Activated CD4-positive, alpha-beta T cell treated with anti-CD3 and anti-CD28 coated beads for 36 hours (primary cell): ENCODE results near the gene SIRPD. TPM values are rescaled to one million over a fixed set of nuclear protein-coding genes. Genes with fewer than 3 reads are reported as not detected.

Experiments
- ATAC-seq: fragments of 200-7000 bp; cut with Tn5 transposase; one replicate; pipeline ENCODE4 v1.10.0; 2021; ENCODE audit warnings: mild to moderate bottlenecking, moderate library complexity
- CTCF ChIA-PET: fragments of 350-600 bp; sonication (Branson Sonifier 250); formaldehyde crosslinking; loops from one replicate; lab custom pipeline; 2021; ENCODE audit warnings: antibody characterized with exemption; lab: Charles Lee
- POLR2A ChIA-PET: fragments of 350-600 bp; sonication (Branson Sonifier 250); formaldehyde crosslinking; loops from one replicate; lab custom pipeline; 2021; ENCODE audit warnings: antibody characterized with exemption, inconsistent platforms; lab: Charles Lee
- DNase-seq: peaks from one replicate; pipeline ENCODE4 v3.0.0-alpha.2; 2020
- H3K27ac Mint-ChIP-seq: one replicate; pipeline ENCODE4 v1.8.0; 2021; ENCODE audit warnings: mixed read lengths
- H3K27me3 Mint-ChIP-seq: one replicate; pipeline ENCODE4 v1.8.0; 2021; ENCODE audit warnings: mixed read lengths
- H3K36me3 Mint-ChIP-seq: one replicate; pipeline ENCODE4 v1.8.0; 2021; ENCODE audit warnings: low read depth, mixed read lengths
- H3K4me1 Mint-ChIP-seq: one replicate; pipeline ENCODE4 v1.8.0; 2021; ENCODE audit warnings: mixed read lengths
- H3K4me3 Mint-ChIP-seq: one replicate; pipeline ENCODE4 v1.8.0; 2021; ENCODE audit warnings: mild to moderate bottlenecking, moderate library complexity, mixed read lengths
- H3K9me3 Mint-ChIP-seq: one replicate; pipeline ENCODE4 v1.8.0; 2021; ENCODE audit warnings: low read depth, mixed read lengths
- intact Hi-C, 2 experiments: fragments of 100-400 bp; cut with DNase I in 1 of 2; cut with micrococcal nuclease in 1 of 2; formaldehyde crosslinking; loops; one replicate each; pipeline versions ENCODE4 v1.14.2 to v1.15.1; 2022 to 2024; cut with DNase I, micrococcal nuclease
- total RNA-seq, 2 experiments: library from RNA; stranded (reverse); gene quantifications; one replicate each; pipeline ENCODE4 v1.2.3, GENCODE V29; 2021

SIRPD gene
- total RNA-seq, 2 experiments from 2014 or later, result not detected

- H3K27ac Mint-ChIP-seq, result no peak overlapping the region
- H3K27me3 Mint-ChIP-seq, result no peaks in the 10 kb centered on the region
- CTCF ChIA-PET, result interaction anchor here (0.6 to 1.3 kb wide), 3 partner anchors 10 to 58 kb away, joined by 3 read pairs; no protein-coding TSS in a partner anchor
- POLR2A ChIA-PET, result no interaction called here
- DNase-seq (no peak), ATAC-seq (no peak)
- H3K36me3 Mint-ChIP-seq, result no peaks in the 10 kb centered on the region
- peaks cover 11% of the 10 kb centered on the region for H3K4me1 Mint-ChIP-seq
- no peak overlapping the region for H3K4me3 Mint-ChIP-seq
- intact Hi-C loops, result no loop called here
- H3K9me3 Mint-ChIP-seq, result peaks cover 10% of the 10 kb centered on the region
Observed at GRCh38 chr20:1537731-1538058, 19.8 kb downstream of the SIRPD start.

- H3K4me1 Mint-ChIP-seq, result peaks cover 11% of the 10 kb centered on the region
- H3K27me3 Mint-ChIP-seq, result no peaks in the 10 kb centered on the region
- no peak for ATAC-seq
- ChIA-PET CTCF (interaction anchor here (0.6 to 1.3 kb wide), 3 partner anchors 9 to 57 kb away, joined by 3 read pairs; no protein-coding TSS in a partner anchor), POLR2A (no interaction called here)
- H3K27ac Mint-ChIP-seq, result no peak overlapping the region
- H3K4me3 Mint-ChIP-seq, result no peak overlapping the region
- no peaks in the 10 kb centered on the region for H3K36me3 Mint-ChIP-seq
- DNase-seq, result no peak
- H3K9me3 Mint-ChIP-seq, result peaks cover 10% of the 10 kb centered on the region
- intact Hi-C loops, result no loop called here
Observed at GRCh38 chr20:1536893-1537730, 20.4 kb downstream of the SIRPD start.

- POLR2A ChIA-PET, result no interaction called here
- Mint-ChIP-seq H3K4me3 (no peak overlapping the region), H3K36me3 (no peaks in the 10 kb centered on the region), H3K9me3 (peaks cover under 1% of the 10 kb centered on the region), H3K27ac (no peak overlapping the region), H3K27me3 (no peaks in the 10 kb centered on the region), H3K4me1 (peaks cover 11% of the 10 kb centered on the region)
- intact Hi-C loops, result no loop called here
- ATAC-seq, result no peak
- DNase-seq, result no peak
- CTCF ChIA-PET, result interaction anchor here (1.1 kb wide), 1 partner anchor 199 kb away, joined by 3 read pairs; no protein-coding TSS in a partner anchor
Observed at GRCh38 chr20:1535420-1536175, 21.9 kb downstream of the SIRPD start.

GRCh38 chr20:1534526-1534925, 23.0 kb downstream of the SIRPD start:
- H3K9me3 Mint-ChIP-seq, result no peaks in the 10 kb centered on the region
- H3K4me1 Mint-ChIP-seq, result peaks cover 11% of the 10 kb centered on the region
- DNase-seq (no peak), ATAC-seq (no peak)
- H3K27ac Mint-ChIP-seq, result no peak overlapping the region
- no peaks in the 10 kb centered on the region for H3K27me3 Mint-ChIP-seq
- ChIA-PET POLR2A (no interaction called here), CTCF (interaction anchor here (0.8 to 1.6 kb wide), 5 partner anchors 25 to 218 kb away, joined by 3 to 6 read pairs (median 3); no protein-coding TSS in a partner anchor)
- intact Hi-C loops, result loop anchor here in 1 of 2 experiments (5.0 kb wide), 2 partner anchors 198 to 243 kb away; no protein-coding TSS in a partner anchor
- H3K36me3 Mint-ChIP-seq, result no peaks in the 10 kb centered on the region
- no peak overlapping the region for H3K4me3 Mint-ChIP-seq

- DNase-seq (peak; percentile 33), ATAC-seq (peak; percentile 60)
- intact Hi-C loops, result loop anchor here (1.0 to 5.0 kb wide), 4 partner anchors 199 to 244 kb away; no protein-coding TSS in a partner anchor
- ChIA-PET POLR2A (no interaction called here), CTCF (interaction anchor here (0.6 to 1.9 kb wide), 6 partner anchors 9 to 341 kb away, joined by 3 to 6 read pairs (median 4); no protein-coding TSS in a partner anchor)
- no peaks in the 10 kb centered on the region for H3K27me3 Mint-ChIP-seq
- no peaks in the 10 kb centered on the region for H3K9me3 Mint-ChIP-seq
- H3K4me1 Mint-ChIP-seq, result peaks cover 8% of the 10 kb centered on the region
- H3K4me3 Mint-ChIP-seq, result no peak overlapping the region
- H3K27ac Mint-ChIP-seq, result no peak overlapping the region
- no peaks in the 10 kb centered on the region for H3K36me3 Mint-ChIP-seq
Observed at GRCh38 chr20:1533059-1533458, 24.4 kb downstream of the SIRPD start.

- H3K36me3 Mint-ChIP-seq, result no peaks in the 10 kb centered on the region
- H3K27ac Mint-ChIP-seq, result no peak overlapping the region
- H3K4me1 Mint-ChIP-seq, result peaks cover 3% of the 10 kb centered on the region
- CTCF ChIA-PET, result interaction anchor here (0.5 to 2.3 kb wide), 5 partner anchors 9 to 34 kb away, joined by 3 to 5 read pairs (median 3); no protein-coding TSS in a partner anchor
- DNase-seq (no peak), ATAC-seq (no peak)
- H3K27me3 Mint-ChIP-seq, result peaks cover 2% of the 10 kb centered on the region
- POLR2A ChIA-PET, result no interaction called here
- intact Hi-C loops, result no loop called here
- peaks cover 4% of the 10 kb centered on the region for H3K9me3 Mint-ChIP-seq
- H3K4me3 Mint-ChIP-seq, result no peak overlapping the region
Observed at GRCh38 chr20:1528811-1529210, 28.7 kb downstream of the SIRPD start.

- ATAC-seq (no peak), DNase-seq (no peak)
- intact Hi-C loops, result no loop called here
- peaks cover 4% of the 10 kb centered on the region for H3K9me3 Mint-ChIP-seq
- peaks cover 2% of the 10 kb centered on the region for H3K27me3 Mint-ChIP-seq
- ChIA-PET POLR2A (no interaction called here), CTCF (interaction anchor here (0.7 to 2.5 kb wide), 5 partner anchors 10 to 533 kb away, joined by 3 to 6 read pairs (median 3); no protein-coding TSS in a partner anchor)
- H3K27ac Mint-ChIP-seq, result no peak overlapping the region
- peaks cover 3% of the 10 kb centered on the region for H3K4me1 Mint-ChIP-seq
- no peak overlapping the region for H3K4me3 Mint-ChIP-seq
- H3K36me3 Mint-ChIP-seq, result no peaks in the 10 kb centered on the region
Observed at GRCh38 chr20:1527923-1528322, 29.6 kb downstream of the SIRPD start.

- H3K27ac Mint-ChIP-seq, result no peak overlapping the region
- H3K4me1 Mint-ChIP-seq, result peaks cover 3% of the 10 kb centered on the region
- H3K27me3 Mint-ChIP-seq, result peaks cover 2% of the 10 kb centered on the region
- H3K4me3 Mint-ChIP-seq, result no peak overlapping the region
- peaks cover 4% of the 10 kb centered on the region for H3K9me3 Mint-ChIP-seq
- DNase-seq (no peak), ATAC-seq (no peak)
- POLR2A ChIA-PET, result no interaction called here
- CTCF ChIA-PET, result interaction anchor here (1.0 to 2.5 kb wide), 3 partner anchors 18 to 250 kb away, joined by 3 to 6 read pairs (median 5); no protein-coding TSS in a partner anchor
- no peaks in the 10 kb centered on the region for H3K36me3 Mint-ChIP-seq
- intact Hi-C loops, result no loop called here
Observed at GRCh38 chr20:1526896-1527295, 30.6 kb downstream of the SIRPD start.

- H3K4me1 Mint-ChIP-seq, result peaks cover 3% of the 10 kb centered on the region
- CTCF ChIA-PET, result interaction anchor here (1.0 to 2.5 kb wide), 3 partner anchors 17 to 250 kb away, joined by 3 to 6 read pairs (median 5); no protein-coding TSS in a partner anchor
- H3K36me3 Mint-ChIP-seq, result no peaks in the 10 kb centered on the region
- ATAC-seq (no peak), DNase-seq (no peak)
- no peak overlapping the region for H3K4me3 Mint-ChIP-seq
- peaks cover 2% of the 10 kb centered on the region for H3K27me3 Mint-ChIP-seq
- POLR2A ChIA-PET, result no interaction called here
- peaks cover 4% of the 10 kb centered on the region for H3K9me3 Mint-ChIP-seq
- H3K27ac Mint-ChIP-seq, result no peak overlapping the region
- intact Hi-C loops, result no loop called here
Observed at GRCh38 chr20:1526310-1526709, 31.2 kb downstream of the SIRPD start.

- Mint-ChIP-seq H3K4me1 (peaks cover 3% of the 10 kb centered on the region), H3K27me3 (peaks cover 2% of the 10 kb centered on the region), H3K9me3 (peaks cover 4% of the 10 kb centered on the region), H3K27ac (no peak overlapping the region), H3K36me3 (no peaks in the 10 kb centered on the region), H3K4me3 (no peak overlapping the region)
- intact Hi-C loops, result no loop called here
- ATAC-seq (no peak), DNase-seq (no peak)
- POLR2A ChIA-PET, result no interaction called here
- CTCF ChIA-PET, result no interaction called here
Observed at GRCh38 chr20:1524004-1524403, 33.5 kb downstream of the SIRPD start.

- ChIA-PET CTCF (interaction anchor here (0.9 to 1.7 kb wide), 2 partner anchors 260 to 276 kb away, joined by 3 to 8 read pairs; no protein-coding TSS in a partner anchor), POLR2A (no interaction called here)
- intact Hi-C loops, result no loop called here
- no peak for DNase-seq
- H3K27me3 Mint-ChIP-seq, result peaks cover 1% of the 10 kb centered on the region
- no peak overlapping the region for H3K27ac Mint-ChIP-seq
- no peaks in the 10 kb centered on the region for H3K36me3 Mint-ChIP-seq
- H3K9me3 Mint-ChIP-seq, result peaks cover 10% of the 10 kb centered on the region
- H3K4me1 Mint-ChIP-seq, result no peaks in the 10 kb centered on the region
- no peak for ATAC-seq
- no peak overlapping the region for H3K4me3 Mint-ChIP-seq
Observed at GRCh38 chr20:1517010-1517409, 40.5 kb downstream of the SIRPD start.
